ENCODE data around the gene NARS2.
"Not testable (repeated sequence)": the region's sequence is repeated elsewhere in the genome, so short reads cannot be mapped to it uniquely, and the experiment has no call there.

The NARS2 gene

DNA sequence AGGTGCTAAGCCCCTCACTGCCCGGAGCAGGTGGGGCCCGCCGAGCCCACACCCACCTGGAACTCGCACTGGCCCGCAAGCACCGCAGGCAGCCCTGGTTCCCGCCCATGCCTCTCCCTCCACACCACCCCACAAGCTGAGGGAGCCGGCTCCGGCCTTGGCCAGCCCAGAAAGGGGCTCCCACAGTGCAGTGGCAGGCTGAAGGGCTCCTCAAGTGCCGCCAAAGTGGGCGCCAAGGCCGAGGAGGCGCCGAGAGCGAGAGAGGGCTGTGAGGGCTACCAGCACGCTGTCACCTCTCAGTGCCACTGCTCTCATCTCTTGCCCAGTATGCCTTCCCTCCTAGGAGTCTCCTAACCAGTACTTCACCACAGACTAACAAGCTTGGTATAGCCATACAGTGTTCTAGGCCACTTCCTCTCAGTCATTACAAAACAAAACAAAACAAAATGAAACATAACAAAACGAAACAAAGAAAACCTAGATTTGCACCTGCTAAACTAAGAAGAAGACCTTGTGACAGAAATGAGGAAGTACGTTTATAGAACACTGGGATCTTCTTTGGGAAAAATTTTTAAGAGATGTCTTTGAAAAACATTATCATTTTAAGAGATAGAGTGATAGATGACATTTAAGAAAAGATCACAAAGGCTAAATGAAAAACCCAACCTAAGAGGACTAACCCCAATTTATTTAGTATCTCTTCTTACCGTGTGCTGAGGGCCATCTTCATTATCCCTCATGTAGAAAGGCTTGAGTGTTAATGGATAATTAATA is 109.3 kb downstream of the NARS2 start:
- TF ChIP-seq ZFX (IDR thresholded peaks at IDR 0.05) = no peak
- no peak overlapping the region for H3K27ac ChIP-seq

DNA sequence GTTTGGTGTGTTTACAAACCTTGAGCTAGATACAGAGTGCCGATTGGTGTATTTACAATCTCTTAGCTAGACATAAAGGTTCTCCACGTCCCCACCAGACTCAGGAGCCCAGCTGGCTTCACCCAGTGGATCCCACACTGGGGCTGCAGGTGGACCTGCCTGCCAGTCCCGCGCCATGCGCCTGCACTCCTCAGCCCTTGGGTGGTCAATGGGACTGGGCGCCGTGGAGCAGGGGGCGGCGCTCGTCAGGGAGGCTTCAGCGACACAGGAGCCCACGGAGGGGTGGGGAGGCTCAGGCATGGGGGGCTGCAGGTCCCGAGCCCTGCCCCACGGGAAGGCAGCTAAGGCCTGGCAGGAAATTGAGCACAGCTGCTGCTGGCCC is 109.9 kb downstream of the NARS2 start:
- not testable (repeated sequence) for H3K27ac ChIP-seq

DNA sequence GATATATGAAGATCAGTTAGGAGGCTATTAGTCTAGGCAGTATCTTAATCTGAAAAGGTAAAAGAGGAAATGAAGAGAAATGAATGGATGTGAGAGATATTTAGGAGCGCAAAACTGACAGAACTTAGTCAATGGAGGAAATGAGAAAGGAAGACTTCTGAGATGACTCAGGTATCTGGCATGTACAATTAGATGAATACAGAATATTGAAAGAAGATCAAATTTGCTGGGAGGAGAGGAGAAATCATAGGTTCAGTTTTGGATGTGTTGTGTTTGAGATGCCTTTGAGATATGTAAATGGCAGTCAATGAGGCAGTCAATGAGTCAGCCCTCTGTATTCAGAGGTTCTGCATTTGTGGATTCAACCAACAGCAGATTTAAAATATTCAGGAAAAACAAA is 114.2 kb downstream of the NARS2 start:
- TF ChIP-seq ZFX (IDR thresholded peaks at IDR 0.05) = no peak
- TF ChIP-seq CTCF (conservative IDR thresholded peaks at IDR 0.05) = no peak
- H3K27ac ChIP-seq = no peak overlapping the region

DNA sequence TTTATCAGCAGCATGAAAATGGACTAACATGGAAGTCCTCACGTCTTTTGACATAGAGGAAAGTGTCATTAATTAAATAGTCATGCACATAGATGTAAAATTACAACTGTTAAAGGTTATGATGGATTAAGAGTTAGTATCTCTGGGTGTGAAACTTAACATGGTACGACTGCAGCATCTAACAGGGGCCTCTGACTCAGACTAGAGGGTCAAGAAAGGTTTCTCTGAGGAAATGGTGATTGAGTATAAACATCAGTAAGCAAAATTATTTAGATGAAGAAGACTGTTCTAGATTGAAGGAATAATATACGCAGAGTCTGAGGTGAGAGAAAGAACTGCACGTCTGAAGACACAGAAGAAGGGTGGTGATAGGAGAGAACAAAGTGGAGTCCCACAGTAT is 114.9 kb downstream of the NARS2 start:
- TF ChIP-seq ZFX (IDR thresholded peaks at IDR 0.05) (no peak), CTCF (conservative IDR thresholded peaks at IDR 0.05) (no peak)
- no peak overlapping the region for H3K27ac ChIP-seq

DNA sequence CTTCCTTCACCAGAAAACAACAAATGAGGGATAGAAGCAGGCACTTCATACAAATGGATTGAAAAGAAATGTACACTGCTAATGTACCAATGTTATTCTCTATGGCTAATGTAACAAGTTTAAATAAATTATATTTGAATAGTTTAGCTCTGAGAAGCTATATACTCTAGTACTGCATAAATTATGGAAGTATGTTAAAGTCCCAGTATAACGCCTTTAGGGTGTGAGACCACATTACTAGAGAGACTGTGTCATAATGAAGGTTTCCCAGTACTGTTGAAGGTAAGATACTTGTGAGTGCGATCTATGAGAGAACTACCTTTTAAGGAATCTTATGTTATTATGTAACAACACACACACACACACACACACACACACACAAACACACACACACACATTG is 117.2 kb downstream of the NARS2 start:
- H3K27ac ChIP-seq = no peak overlapping the region
- TF ChIP-seq CTCF (conservative IDR thresholded peaks at IDR 0.05) (no peak), ZFX (IDR thresholded peaks at IDR 0.05) (no peak)

- H3K27ac ChIP-seq = no peak overlapping the region
- TF ChIP-seq CTCF (conservative IDR thresholded peaks at IDR 0.05) (no peak), ZFX (IDR thresholded peaks at IDR 0.05) (no peak)
These were observed 121.3 kb downstream of the NARS2 start for GRCh38 chr11:78453140-78453935.

DNA sequence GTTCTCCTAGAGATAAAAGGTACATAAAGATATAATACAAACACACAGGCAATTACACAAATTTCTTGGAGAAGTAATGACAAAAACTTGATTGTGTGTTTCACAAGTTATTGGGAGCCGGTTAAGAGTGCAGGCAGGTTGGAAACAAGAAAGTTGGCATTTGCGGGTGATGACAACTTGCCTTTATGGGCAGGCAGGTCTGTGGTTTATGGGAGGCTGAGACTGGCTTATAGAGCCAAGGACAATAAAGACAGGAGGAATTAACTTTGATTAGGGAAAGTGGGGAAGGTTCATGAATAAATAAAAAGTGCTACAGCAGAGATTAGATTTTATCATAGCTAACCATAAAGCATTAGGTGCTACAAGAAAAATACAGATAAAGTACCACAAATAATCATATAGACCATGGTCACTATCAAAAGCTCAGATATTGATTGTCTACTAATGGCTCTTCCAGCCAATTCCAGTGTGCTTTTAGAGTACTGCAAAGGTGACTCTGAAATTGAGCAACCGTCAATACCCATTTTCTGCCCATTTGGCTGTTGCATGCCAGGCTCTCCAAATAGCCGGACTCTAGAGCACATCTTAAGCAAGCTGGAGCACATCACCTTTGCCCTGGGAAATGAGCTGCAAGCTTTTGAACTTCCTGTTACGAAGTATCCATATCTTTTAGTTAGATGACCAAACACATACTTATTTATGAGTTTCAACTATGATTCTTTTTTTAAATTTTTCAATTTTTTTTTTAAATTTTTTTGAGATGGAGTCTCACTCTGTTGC is 123.1 kb downstream of the NARS2 start:
- no peak overlapping the region for H3K27ac ChIP-seq
- no peak for TF ChIP-seq ZFX (IDR thresholded peaks at IDR 0.05)
- no peak for TF ChIP-seq CTCF (conservative IDR thresholded peaks at IDR 0.05)

DNA sequence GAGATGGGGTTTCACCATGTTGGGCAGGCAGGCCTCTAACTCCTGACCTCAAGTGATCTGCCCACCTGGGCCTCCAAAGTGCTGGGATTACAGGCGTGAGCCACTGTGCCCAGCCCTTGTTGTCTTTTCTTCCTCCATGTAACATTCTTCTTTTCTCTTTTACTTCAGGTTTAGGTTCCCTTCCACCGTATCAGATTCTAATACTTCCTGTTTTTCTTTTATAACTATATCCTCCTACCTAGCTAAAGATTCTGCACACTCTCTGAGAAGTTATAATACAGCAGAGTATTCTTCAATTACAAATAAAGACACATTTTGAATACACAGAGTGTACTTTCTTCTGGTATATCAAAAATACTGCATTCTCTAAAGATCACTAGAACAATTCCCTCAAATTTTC is 123.8 kb downstream of the NARS2 start:
- no peak overlapping the region for H3K27ac ChIP-seq
- TF ChIP-seq CTCF (conservative IDR thresholded peaks at IDR 0.05) = no peak
- TF ChIP-seq ZFX (IDR thresholded peaks at IDR 0.05) = no peak

All from C4-2B (cell line).